Measurements from ENCODE around the gene TBC1D5. TPM values are rescaled to one million over a fixed set of nuclear protein-coding genes. Genes with fewer than 3 reads are reported as not detected.
"Not testable (repeated sequence)": the region's sequence is repeated elsewhere in the genome, so short reads cannot be mapped to it uniquely, and the experiment has no call there.

TBC1D5 gene
- total RNA-seq, 1 donor from 2014 or later: 52.4 TPM

DNA sequence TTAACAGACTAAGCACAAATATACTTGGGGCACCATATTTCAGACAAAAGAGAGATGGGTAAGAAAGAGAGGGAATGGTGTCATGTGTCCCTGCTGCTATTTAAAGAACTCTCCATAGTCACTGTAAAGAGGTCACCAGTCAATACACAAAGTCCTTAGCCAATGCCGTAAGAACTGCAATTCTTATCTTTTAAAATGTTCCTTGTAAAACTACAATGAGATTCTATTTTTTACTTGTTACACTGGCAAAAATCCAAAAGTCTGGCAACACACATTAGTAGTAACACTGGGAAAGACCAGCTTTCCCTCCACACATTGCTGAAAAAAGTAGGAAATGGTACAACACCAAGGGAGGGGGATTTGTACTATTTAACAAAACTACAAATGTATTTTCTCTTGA is 189.4 kb downstream of the TBC1D5 start:
- no peak for DNase-seq (ENCODE audit: extremely low read depth, low read depth, low spot score)

DNA sequence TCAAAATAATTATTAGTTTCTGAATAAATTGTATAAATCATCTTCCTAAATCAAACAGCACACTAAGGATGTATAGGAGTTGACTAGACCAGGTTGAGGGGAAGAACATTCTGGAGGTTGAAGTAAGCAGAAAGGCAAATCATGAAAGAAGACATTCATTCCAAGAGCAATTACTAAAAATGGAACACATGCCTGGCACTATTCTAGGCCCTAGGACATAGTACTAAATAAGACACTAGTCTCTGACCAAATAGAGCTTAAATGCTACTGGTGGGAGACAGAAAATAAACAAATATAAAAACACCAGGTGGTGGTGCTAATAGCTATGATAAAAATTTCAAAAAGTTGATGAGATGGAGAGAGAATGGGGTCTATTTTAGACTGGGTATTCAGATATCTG is 190.1 kb downstream of the TBC1D5 start:
- DNase-seq (ENCODE audit: extremely low read depth, low read depth, low spot score): no peak

DNA sequence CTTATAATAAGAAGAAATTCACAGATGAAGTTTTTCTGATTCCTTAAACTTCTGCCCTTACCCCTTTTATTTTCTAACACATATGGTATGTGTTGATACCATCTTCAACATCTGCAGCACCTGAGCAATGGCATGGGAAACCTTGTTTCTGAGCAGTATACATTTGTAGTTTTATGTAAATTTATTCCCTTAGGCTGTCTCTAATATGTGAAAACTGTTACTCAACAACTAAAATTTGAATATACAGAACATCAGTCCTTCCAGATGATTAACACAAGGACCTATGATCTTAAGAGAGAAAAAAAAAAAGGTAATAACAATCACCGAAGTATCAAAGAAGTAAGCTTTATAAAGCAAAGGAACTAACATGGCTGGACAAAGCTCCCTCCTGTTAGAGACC is 190.5 kb downstream of the TBC1D5 start:
- DNase-seq (ENCODE audit: extremely low read depth, low read depth, low spot score): no peak

DNA sequence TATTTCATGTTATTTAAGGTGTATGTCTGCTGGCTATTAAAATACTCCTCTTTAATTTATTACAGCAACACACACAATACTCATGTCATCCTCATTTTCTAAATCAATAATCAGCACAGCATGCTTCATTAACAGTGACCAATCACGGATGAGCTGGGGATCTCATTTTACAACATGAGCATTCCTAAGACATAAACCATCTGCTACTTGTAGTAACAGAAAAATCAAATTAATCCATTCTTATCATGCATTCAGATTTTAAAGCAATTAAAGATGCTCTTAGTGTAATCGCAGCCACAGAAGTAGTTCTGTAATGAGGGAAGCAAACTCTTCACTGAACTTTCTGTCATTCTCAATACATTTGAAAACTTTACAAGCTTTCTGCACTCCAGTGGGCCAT is 191.1 kb downstream of the TBC1D5 start:
- no peak for DNase-seq (ENCODE audit: extremely low read depth, low read depth, low spot score)

DNA sequence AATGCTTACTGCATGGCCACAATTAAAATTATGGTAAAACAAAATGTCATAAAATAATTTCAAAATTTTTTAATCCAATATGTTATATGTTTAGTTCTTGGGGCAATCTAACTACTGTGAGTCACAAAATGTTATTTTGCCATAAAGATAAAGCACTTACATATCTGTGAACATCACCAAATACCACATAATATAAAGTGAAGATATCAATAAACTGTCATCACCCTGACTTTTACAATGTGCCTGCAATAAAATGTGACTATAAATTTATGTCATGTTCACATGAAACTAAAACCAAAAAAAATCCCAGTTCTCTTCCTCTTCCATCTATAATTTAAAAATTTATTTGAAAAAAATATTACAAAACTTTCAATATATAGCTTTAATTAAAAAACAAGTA is 191.8 kb downstream of the TBC1D5 start:
- DNase-seq (ENCODE audit: extremely low read depth, low read depth, low spot score): no peak

DNA sequence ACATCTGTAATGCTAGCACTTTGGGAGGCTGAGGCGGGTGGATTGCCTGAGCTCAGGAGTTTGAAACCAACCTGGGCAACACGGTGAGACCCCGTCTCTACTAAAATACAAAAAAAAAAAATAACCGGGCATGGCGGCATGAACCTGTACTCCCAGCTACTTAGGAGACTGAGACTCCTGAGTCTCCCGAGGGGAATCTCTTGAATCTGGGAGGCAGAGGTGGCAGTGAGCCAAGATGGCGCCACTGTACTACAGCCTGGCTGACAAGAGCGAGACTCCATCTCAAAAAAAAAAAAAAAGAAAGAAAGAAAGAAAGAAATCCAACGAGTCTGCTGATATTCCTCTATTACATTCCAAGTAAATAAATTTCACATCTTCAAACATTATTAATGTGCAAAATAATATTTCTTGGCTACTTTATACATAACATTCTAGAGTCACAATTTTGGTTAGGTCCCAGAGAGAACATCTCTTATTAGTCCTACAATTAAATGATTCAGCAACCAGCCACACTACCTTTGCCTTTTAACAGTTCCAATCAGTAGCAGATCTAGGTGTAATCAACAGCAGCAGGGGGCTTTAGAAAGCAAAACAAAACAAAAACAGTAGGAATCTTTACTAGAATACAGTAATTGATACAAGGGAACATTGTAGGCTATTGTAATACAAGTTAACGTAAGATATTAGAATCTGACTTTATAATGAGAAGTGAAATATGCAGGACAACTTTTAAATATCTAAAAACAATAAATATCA is 195.8 kb downstream of the TBC1D5 start:
- DNase-seq (ENCODE audit: extremely low read depth, low read depth, low spot score): no peak

DNA sequence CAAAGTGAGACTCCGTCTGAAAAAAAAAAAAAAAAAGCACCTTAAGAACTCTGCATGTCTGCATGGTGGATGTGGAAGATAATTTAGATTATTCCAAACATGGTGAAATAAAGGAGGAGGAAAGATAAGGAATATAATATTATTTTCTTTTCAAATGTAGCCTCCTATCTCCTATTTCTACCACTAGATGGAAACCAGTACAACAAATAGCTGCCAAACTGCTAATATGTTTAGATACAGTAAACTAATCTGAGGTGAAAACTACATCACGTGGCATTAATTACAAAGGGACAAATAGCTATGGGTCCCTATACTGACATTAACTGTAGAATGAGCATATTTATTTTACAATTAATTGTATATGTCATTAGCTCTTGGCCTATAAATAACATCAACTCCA is 197.8 kb downstream of the TBC1D5 start:
- DNase-seq (ENCODE audit: extremely low read depth, low read depth, low spot score): no peak

DNA sequence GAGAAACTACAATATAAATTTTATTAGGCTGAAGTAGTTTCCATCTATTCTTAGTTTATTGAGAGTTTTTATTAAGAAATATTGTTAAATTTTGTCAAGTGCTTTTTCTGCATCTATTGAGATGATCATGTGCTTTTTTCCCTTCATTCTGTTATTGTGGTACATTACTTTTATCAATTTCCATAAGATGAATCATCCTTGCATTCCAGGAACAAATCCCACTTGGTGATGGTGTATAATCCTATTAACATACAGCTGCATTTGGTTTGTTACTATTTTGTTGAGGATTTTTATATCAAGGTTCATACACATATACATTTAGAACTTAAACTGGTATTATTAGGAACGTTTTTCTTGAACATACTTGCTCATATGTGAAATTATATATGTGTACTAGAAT is 199.8 kb downstream of the TBC1D5 start:
- no peak for DNase-seq (ENCODE audit: extremely low read depth, low read depth, low spot score)

DNA sequence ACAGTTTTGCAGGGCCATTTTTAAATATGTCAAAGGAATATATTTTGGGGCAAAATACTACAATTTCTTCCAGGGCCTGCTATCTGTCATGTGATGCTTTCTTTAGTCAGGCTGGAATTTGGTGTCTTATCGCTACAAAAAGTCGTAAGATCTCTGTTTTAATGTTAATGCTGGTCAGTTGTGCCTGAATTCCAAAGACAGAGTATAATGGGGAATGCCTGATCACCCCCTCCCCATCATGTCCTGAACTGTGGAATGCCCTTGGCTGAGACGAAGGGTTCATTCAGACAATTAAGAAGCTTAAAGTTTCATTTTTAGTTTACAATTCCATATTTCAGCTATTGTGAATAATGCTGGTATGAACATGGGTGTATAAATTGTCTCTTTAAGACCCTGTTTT is 203.0 kb downstream of the TBC1D5 start:
- DNase-seq (ENCODE audit: extremely low read depth, low read depth, low spot score): no peak

DNA sequence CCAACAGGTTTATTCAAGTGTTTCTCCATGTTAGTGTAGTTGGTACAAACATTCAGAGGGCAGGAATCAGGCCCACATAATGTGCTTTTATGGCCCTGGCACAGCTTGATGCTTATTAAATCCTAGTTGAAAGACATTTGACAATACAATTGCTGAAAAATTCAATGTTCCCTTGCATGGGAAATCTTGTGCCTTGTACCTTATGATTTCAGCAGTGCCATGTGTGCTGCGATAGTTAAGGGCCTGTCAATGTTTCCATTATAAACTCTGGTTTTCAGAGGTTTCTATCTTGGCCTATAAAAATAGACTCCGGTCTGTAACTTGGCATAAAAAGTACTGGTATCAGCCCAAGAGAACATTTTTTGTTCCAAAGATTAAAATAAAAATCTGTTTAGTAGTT is 207.2 kb downstream of the TBC1D5 start:
- DNase-seq (ENCODE audit: extremely low read depth, low read depth, low spot score): no peak

DNA sequence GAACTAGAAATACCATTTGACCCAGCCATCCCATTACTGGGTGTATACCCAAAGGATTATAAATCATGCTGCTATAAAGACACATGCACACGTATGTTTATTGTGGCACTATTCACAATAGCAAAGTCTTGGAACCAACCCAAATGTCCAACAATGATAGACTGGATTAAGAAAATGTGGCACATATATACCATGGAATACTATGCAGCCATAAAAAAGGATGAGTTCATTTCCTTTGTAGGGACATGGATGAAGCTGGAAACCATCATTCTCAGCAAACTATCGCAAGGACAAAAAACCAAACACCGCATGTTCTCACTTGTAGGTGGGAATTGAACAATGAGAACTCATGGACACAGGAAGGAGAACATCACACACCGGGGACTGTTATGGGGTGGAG is 210.0 kb downstream of the TBC1D5 start:
- DNase-seq (ENCODE audit: extremely low read depth, low read depth, low spot score): not testable (repeated sequence)

DNA sequence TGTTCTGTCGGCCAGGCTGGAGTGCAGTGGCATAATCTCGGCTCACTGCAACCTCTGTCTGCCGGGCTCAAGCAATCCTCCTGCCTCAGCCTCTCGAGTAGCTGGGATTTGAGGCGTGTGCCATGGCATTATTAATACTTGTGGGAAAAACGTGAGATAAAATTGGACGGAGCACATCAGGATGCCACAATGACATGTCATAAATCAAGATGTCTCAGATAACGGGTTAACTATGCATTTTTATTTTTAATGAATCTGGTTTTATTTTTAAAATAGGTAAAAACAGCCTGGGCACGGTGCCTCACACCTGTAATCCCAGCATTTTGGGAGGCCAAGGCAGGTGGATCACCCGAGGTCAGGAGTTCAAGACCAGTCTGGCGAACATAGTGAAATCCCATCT is 212.8 kb downstream of the TBC1D5 start:
- DNase-seq (ENCODE audit: extremely low read depth, low read depth, low spot score): no peak

DNA sequence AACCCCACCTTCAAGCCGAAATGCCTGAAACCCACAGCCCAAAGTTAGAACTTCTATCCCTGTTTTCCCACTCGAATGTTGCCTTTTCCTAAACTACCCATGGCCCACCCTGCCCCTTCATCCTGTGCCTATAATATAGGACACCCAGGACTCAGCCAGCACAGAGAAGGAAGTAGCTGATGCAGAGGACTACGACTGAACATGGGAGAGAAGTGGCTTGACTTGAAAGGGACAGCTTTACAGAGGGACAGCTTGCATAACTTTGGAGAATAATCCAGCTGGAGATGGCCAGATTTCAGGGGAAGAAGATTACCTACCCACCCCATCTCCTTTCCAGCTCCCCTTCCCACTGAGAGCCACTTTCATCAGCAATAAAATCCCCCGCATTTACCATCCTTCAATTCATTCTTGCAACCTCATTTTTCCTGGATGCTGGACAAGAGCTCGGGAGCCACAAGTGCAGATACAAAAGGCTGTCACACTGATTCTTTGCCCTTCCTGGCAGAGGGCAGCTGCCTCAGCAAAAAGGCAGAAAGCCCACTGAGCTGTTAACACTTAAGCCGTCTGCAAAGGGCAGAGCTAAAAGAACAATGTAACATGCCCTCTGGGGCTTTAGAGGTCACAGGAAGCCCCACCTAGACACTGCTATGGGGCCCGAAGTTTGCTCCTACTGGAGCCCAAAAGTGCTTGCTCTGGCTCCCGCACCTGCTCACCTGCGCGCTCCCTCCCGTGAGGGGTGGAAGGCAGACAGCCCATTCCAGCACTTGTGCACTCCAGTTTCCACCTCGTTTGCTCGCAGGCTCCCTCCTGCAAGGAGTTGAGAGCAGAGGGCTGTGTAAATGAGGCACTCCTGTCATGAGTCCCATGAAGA is 224.0 kb downstream of the TBC1D5 start:
- DNase-seq (ENCODE audit: extremely low read depth, low read depth, low spot score): no peak

DNA sequence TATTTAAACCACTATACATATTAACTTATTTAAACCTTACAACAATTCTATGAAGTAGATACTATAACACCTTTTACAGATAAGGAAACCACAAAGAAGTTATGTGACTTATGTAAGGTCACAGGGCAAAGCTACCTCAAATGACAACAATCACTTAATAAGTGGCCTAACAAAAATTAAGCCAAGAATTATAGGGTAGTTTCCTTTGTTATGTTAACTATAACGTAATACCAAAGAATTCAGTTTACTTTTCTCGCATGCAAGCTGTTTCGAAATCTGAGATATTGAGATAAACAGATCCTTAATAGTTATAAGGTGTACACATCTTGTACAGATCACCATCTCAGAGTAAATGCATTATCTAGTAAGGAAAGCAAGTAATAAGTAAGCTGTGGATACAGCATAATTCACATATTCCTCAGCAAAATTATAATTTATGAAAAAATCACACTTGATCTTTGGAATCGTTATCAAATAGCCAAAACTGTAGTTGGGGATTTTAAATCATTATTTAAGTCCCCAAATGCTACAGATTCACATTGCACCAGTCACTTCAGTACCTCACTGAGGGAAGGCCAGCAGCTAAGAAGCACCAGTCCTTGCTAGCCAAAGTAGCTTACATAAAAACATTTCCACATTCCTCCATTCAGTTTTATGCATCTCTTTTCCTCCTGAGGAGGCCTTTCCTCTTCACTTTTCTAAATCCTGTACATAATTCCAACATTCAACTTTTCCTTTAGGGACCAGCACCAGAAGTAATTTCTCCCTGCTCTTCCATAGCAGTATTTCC is 226.8 kb downstream of the TBC1D5 start:
- DNase-seq (ENCODE audit: extremely low read depth, low read depth, low spot score): no peak

DNA sequence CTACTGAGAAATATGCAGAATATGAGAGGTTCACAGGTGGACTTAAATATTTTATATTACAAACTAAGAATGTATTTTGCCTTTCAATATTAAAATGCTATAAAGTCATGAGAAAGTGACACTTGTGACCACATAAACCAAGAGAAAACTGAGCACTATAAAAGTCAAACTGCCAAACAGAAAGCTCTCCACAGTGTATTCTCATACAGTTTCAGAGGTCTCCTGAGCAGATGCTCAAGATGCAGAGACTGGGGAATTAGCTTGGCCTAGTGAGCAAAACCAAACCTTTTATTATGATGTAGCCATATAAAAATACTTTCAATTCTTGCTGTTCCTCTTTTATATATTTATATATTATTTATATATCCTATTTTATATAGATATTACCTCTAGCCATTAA is 227.8 kb downstream of the TBC1D5 start:
- DNase-seq (ENCODE audit: extremely low read depth, low read depth, low spot score): no peak

DNA sequence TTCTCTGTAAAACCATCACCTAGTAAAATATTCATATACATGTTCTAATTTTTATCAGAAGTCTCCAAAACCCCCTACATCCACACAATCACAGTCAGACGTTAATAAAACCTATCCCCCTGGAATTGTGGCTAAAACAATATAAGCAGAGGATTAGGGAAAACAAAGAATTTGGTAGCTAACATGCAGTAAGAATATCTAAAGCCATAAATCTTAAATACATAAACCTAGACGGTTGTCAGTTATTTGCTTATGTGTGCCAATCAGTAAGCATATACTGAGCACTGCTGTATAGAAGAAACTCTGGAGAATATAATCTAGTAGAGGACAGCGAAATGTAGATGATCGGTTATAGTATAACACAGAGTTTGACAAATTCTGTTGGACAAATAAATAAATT is 232.2 kb downstream of the TBC1D5 start:
- no peak for DNase-seq (ENCODE audit: extremely low read depth, low read depth, low spot score)

DNA sequence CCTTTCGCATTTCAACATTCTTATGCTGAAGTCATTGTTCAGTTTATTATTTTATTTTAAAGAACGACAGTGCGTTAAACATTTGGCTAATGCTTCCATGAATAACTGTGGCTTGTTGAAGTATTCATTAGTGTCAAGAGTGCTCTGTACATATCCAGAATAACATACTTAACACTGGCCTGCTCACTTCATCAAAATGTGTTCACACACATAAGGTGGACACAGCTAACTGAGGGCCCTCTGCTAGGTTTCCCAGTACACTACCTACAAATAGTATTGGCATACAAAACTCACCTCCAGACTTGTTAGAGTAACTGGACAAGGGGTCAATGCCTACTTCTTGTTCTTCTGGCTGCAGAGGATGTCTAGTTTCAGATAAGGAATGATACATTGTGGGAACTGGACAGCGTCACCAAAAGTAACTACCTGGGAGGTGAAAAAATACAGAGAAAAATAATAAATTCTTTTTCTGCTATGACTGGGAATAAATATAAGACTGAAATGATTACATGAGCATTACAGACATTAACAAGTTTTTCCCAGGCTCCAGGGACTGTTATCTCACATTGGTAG is 234.2 kb downstream of the TBC1D5 start:
- no peak for DNase-seq (ENCODE audit: extremely low read depth, low read depth, low spot score)

DNA sequence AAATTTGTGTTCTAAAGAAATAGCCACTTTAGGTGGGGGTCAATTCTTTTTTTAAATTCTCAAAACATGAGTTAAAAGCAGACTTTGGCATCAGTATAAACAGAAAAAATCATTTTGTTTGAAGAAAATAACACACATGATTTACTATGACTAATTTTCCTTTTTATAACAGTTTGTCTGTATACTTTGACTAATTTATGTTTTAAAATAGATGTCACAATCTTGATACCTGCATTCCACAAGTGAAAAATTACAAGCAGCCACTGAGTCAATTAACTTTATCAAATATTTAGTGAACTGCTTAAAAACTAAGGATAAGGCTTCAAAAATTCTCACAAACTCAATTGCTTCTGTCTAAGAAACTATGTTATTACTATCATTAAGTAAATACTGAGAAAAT is 235.0 kb downstream of the TBC1D5 start:
- no peak for DNase-seq (ENCODE audit: extremely low read depth, low read depth, low spot score)

DNA sequence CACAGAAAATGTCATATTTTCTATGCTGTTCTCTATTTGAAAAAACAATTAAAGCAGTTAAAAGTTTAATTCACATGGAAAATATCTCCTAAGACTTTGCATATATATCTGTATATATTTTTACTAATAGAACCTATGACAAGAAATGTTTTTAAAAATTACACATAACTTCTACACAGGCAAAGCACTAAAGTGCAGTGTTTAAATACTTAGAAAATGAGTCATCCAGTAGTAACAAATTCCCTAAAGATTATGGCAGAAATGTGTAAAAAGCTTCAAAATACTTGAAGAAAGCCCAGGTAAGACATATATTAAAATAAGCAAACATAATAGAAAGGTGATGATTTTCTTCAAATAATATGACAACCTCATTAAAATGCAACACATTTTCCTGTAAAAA is 236.6 kb downstream of the TBC1D5 start:
- peak; percentile 4 for DNase-seq (ENCODE audit: extremely low read depth, low read depth, low spot score)

DNA sequence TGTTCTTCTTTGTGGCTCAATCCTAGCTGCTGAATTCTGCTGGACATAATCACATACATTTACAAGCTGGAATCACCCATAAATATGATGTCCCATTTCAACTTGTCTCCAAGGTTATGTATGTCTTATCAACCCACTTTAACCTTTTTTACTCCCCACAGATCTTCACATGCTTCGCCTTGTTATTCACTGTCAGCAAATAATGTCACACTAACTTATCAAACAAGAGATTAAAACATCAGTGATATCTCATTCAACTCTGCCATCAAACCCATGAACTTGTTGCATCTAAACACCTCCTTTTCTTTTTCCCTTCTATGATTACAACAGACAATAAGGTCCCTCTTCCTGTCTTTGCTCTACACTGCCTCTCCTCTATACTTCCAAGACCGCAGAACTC is 240.7 kb downstream of the TBC1D5 start:
- no peak for DNase-seq (ENCODE audit: extremely low read depth, low read depth, low spot score)

DNA sequence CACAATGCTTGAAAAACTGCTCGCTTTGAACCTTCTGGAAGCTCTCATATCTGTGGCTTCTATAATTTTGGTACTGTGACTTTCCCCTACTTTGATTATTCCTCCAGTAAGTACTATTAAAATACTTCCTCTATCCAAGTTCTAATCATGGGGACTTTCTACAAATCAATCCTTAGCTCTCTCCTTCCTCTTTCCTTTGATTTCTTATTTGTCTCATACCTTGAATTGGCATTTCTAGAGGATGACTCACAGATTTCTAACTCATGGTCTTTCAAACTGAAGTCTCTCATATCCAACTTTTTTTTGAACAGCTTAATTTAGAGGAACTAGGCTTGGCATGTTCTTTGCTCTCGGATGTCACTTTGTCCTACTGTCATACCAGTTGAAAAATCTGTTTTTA is 241.8 kb downstream of the TBC1D5 start:
- peak; percentile 9 for DNase-seq (ENCODE audit: extremely low read depth, low read depth, low spot score)

Data from glomerular endothelial cell (primary cell).